Gastroesophageal sphincter (tissue), 3 donors: ENCODE results near the gene FAM131C.

Experiments
- CTCF ChIP-seq, 4 experiments: fragments of 200-600 bp in 2 of 4; fragments of 450-650 bp in 2 of 4; sonication (generic) in 1 of 4; IDR thresholded peaks; one replicate each; pipeline ENCODE4 v1.5.1; 2017 to 2019; ENCODE audit warnings: antibody characterized with exemption in 4 of 4, mild to moderate bottlenecking in 2 of 4, moderate library complexity in 2 of 4
- POLR2AphosphoS5 ChIP-seq: sonication (generic); formaldehyde crosslinking; IDR thresholded peaks from one replicate; pipeline ENCODE4 v1.6.1; 2017; ENCODE audit warnings: antibody characterized with exemption

GRCh38 chr1:16075337-16076030, 2.0 kb upstream of the FAM131C start:
- TF ChIP-seq CTCF (IDR thresholded peaks at IDR 0.05) (no peak), POLR2AphosphoS5 (no peak)
